AG04449 (cell line): ENCODE results near the gene PTGES3L.

Experiments
- CTCF ChIA-PET: fragments of 350-600 bp; formaldehyde crosslinking; extraction: SDS; loops from one replicate; lab custom pipeline; 2021; ENCODE audit warnings: antibody characterized with exemption; lab: Yijun Ruan, JAX
- POLR2A ChIA-PET: fragments of 400-600, 350-600 bp; formaldehyde crosslinking; extraction: SDS; loops from one replicate; lab custom pipeline; 2020; ENCODE audit warnings: antibody characterized with exemption, inconsistent platforms; lab: Yijun Ruan, JAX
- DNase-seq: peaks from one replicate; pipeline ENCODE4 v3.0.0-alpha.2; 2010; ENCODE audit warnings: low read depth, low spot score
- H3K4me3 ChIP-seq: 2 replicates; pipeline ENCODE4 v1.5.1; 2011; ENCODE audit warnings: low read depth, mild to moderate bottlenecking, control low read depth, low read length
- CTCF ChIP-seq: IDR thresholded peaks from one replicate; pipeline ENCODE4 v1.5.1; 2011; ENCODE audit warnings: mild to moderate bottlenecking, moderate library complexity, low read length, control low read depth, inconsistent platforms; ENCODE audit not compliant: insufficient read depth; ENCODE audit errors: missing control alignments

Gene PTGES3L

GRCh38 chr17:42950044-42950783 is 29.7 kb downstream of the PTGES3L start:
- DNase-seq, result no peak
- TF ChIP-seq CTCF, result no peak
- no peak overlapping the region for H3K4me3 ChIP-seq
- POLR2A ChIA-PET, result interaction anchor here (0.6 kb wide), 1 partner anchor 372 kb away, joined by 4 read pairs; no protein-coding TSS in a partner anchor
- CTCF ChIA-PET, result interaction anchor here (0.8 to 4.3 kb wide), 2 partner anchors 12 to 108 kb away, joined by 3 to 16 read pairs; no protein-coding TSS in a partner anchor

GRCh38 chr17:42946812-42947211 is 33.1 kb downstream of the PTGES3L start:
- CTCF ChIA-PET, result interaction anchor here (1.4 to 4.3 kb wide), 4 partner anchors 9 to 127 kb away, joined by 3 to 16 read pairs (median 4); partner anchors contain the start of gene AOC2
- POLR2A ChIA-PET, result no interaction called here
- H3K4me3 ChIP-seq, result no peak overlapping the region

GRCh38 chr17:42944211-42944610 is 35.7 kb downstream of the PTGES3L start:
- CTCF ChIA-PET, result interaction anchor here (10.6 kb wide), 1 partner anchor 99 kb away, joined by 241 read pairs; the partner anchor contains the start of gene AOC2
- POLR2A ChIA-PET, result no interaction called here
- H3K4me3 ChIP-seq, result no peak overlapping the region
- no peak for DNase-seq
- TF ChIP-seq CTCF, result no peak

More at GRCh38 chr17:42946812-42947211, 33.1 kb downstream of the PTGES3L start:
- no peak for DNase-seq
- TF ChIP-seq CTCF, result no peak

- ChIA-PET CTCF (interaction anchor here (0.7 to 10.6 kb wide), 27 partner anchors 8 to 360 kb away, joined by 3 to 241 read pairs (median 4); partner anchors contain the start of genes AOC2 and BECN1), POLR2A (no interaction called here)
- peak; percentile 5 for DNase-seq
- H3K4me3 ChIP-seq, result no peak overlapping the region
- TF ChIP-seq CTCF, result peak; percentile 71
Observed at GRCh38 chr17:42937712-42938596, 41.9 kb downstream of the PTGES3L start.

- TF ChIP-seq CTCF, result no peak
- no peak overlapping the region for H3K4me3 ChIP-seq
- CTCF ChIA-PET, result interaction anchor here (0.7 to 5.6 kb wide), 19 partner anchors 9 to 351 kb away, joined by 3 to 84 read pairs (median 6); partner anchors contain the start of genes AOC2 and BECN1
- POLR2A ChIA-PET, result interaction anchor here (0.6 to 1.2 kb wide), 2 partner anchors 87 to 756 kb away, joined by 4 to 5 read pairs; no protein-coding TSS in a partner anchor
- no peak for DNase-seq
Observed at GRCh38 chr17:42929497-42929844, 50.4 kb downstream of the PTGES3L start.
